IMR-90 (cell line): ENCODE data around the gene DIP2A. TPM values are rescaled to one million over a fixed set of nuclear protein-coding genes. Genes with fewer than 3 reads are reported as not detected.

Experiments
- ATAC-seq: fragments of 200-7000 bp; cut with Tn5 transposase; 2 replicates; pipeline ENCODE4 v1.9.1; 2020; ENCODE audit warnings: low read depth, mild to moderate bottlenecking, moderate library complexity
- BruUV-seq: library from RNA; stranded (reverse); fragments of 400-500 nt; replicated peaks from 2 replicates; lab custom pipeline; 2021; lab: Mats Ljungman, UMichigan
- CTCF ChIA-PET: fragments of 300-600 bp; formaldehyde crosslinking; extraction: SDS; loops from one replicate; lab custom pipeline; 2021; ENCODE audit warnings: antibody characterized with exemption; lab: Yijun Ruan, JAX
- POLR2A ChIA-PET: fragments of 300-600 bp; sonication (Branson Sonifier 250); formaldehyde crosslinking; loops from one replicate; lab custom pipeline; 2022; ENCODE audit warnings: antibody characterized with exemption; ENCODE audit not compliant: unreplicated experiment; lab: Charles Lee
- DNase-seq: peaks from one replicate; pipeline ENCODE4 v3.0.0; 2013
- H2AFZ ChIP-seq: replicated peaks from 2 replicates; pipeline ENCODE3; 2013; ENCODE audit warnings: low read length, mild to moderate bottlenecking; ENCODE audit not compliant: poor library complexity
- H2AK5ac ChIP-seq: 2 replicates; pipeline ENCODE4 v1.6.1; 2013; ENCODE audit warnings: low read depth, low read length, inconsistent platforms
- H2AK9ac ChIP-seq: replicated peaks from 2 replicates; pipeline ENCODE3; 2013; ENCODE audit warnings: mild to moderate bottlenecking, low read depth, low read length, moderate library complexity; ENCODE audit not compliant: poor library complexity
- H2BK120ac ChIP-seq: 2 replicates; pipeline ENCODE4 v1.6.1; 2013; ENCODE audit warnings: low read depth, low read length, inconsistent platforms
- H2BK15ac ChIP-seq: 3 replicates; pipeline ENCODE4 v1.6.1; 2013; ENCODE audit warnings: low read depth, low read length, inconsistent platforms
- H2BK20ac ChIP-seq: 2 replicates; pipeline ENCODE4 v1.6.1; 2013; ENCODE audit warnings: low read depth, mild to moderate bottlenecking, inconsistent platforms, low read length, moderate library complexity
- H2BK5ac ChIP-seq: 2 replicates; pipeline ENCODE4 v1.6.1; 2013; ENCODE audit warnings: mild to moderate bottlenecking, low read depth, low read length, inconsistent platforms; ENCODE audit not compliant: poor library complexity, severe bottlenecking
- H3K14ac ChIP-seq: replicated peaks from 2 replicates; pipeline ENCODE4 v1.6.1; 2013; ENCODE audit warnings: low read depth, low read length, inconsistent platforms
- H3K18ac ChIP-seq: 2 replicates; pipeline ENCODE4 v1.6.1; 2013; ENCODE audit warnings: low read depth, low read length, control low read depth
- H3K23ac ChIP-seq: 2 replicates; pipeline ENCODE4 v1.6.1; 2013; ENCODE audit warnings: low read depth, low read length, inconsistent platforms
- H3K27ac ChIP-seq: 2 replicates; pipeline ENCODE4 v1.5.1; 2013; ENCODE audit warnings: mild to moderate bottlenecking, control low read depth, low read length; ENCODE audit not compliant: insufficient read depth
- H3K27me3 ChIP-seq: 2 replicates; pipeline ENCODE4 v1.6.1; 2013; ENCODE audit warnings: low read length; ENCODE audit not compliant: control insufficient read depth, insufficient read depth
- H3K36me3 ChIP-seq: 2 replicates; pipeline ENCODE4 v1.6.1; 2013; ENCODE audit warnings: low read length, mixed read lengths; ENCODE audit not compliant: control insufficient read depth, insufficient read depth
- H3K4ac ChIP-seq: 2 replicates; pipeline ENCODE4 v1.6.1; 2013; ENCODE audit warnings: low read depth, low read length, inconsistent platforms
- H3K4me1 ChIP-seq: 2 replicates; pipeline ENCODE4 v1.6.1; 2013; ENCODE audit warnings: low read length, mixed read lengths; ENCODE audit not compliant: control insufficient read depth, insufficient read depth
- H3K4me2 ChIP-seq: 2 replicates; pipeline ENCODE4 v1.6.1; 2013; ENCODE audit warnings: low read depth, mild to moderate bottlenecking, control low read depth, low read length, moderate library complexity
- H3K4me3 ChIP-seq: 2 replicates; pipeline ENCODE4 v1.5.1; 2013; ENCODE audit warnings: low read depth, mild to moderate bottlenecking, control low read depth, low read length, moderate library complexity; ENCODE audit not compliant: insufficient read depth
- H3K56ac ChIP-seq: 2 replicates; pipeline ENCODE4 v1.6.1; 2013; ENCODE audit warnings: low read length, inconsistent platforms; ENCODE audit not compliant: insufficient read depth; ENCODE audit errors: extremely low read depth
- H3K79me1 ChIP-seq, 2 experiments: 2 replicates each; pipeline ENCODE4 v1.6.1; 2013; ENCODE audit warnings: low read length in 2 of 2, inconsistent platforms in 1 of 2, low read depth in 1 of 2
- H3K9ac ChIP-seq: 2 replicates; pipeline ENCODE4 v1.6.1; 2013; ENCODE audit warnings: low read depth, low read length, control low read depth
- H3K9me1 ChIP-seq: 2 replicates; pipeline ENCODE4 v1.6.1; 2013; ENCODE audit warnings: low read length, inconsistent platforms; ENCODE audit not compliant: insufficient read depth
- H3K9me3 ChIP-seq: 2 replicates; pipeline ENCODE4 v1.6.1; 2013; ENCODE audit warnings: low read length; ENCODE audit not compliant: control insufficient read depth, insufficient read depth
- H4K20me1 ChIP-seq: 2 replicates; pipeline ENCODE4 v1.6.1; 2013; ENCODE audit warnings: low read length, inconsistent platforms; ENCODE audit not compliant: insufficient read depth
- H4K5ac ChIP-seq: 2 replicates; pipeline ENCODE4 v1.6.1; 2013; ENCODE audit warnings: mild to moderate bottlenecking, low read depth, low read length, control low read depth
- H4K8ac ChIP-seq, 2 experiments: 2 replicates each; pipeline ENCODE4 v1.6.1; 2013; ENCODE audit warnings: low read depth in 2 of 2, low read length in 2 of 2, control low read depth in 1 of 2, inconsistent platforms in 1 of 2
- H4K91ac ChIP-seq: 2 replicates; pipeline ENCODE4 v1.6.1; 2013; ENCODE audit warnings: low read depth, low read length, inconsistent platforms; ENCODE audit not compliant: insufficient read depth
- CHD1 ChIP-seq: IDR thresholded peaks from 2 replicates; pipeline ENCODE4 v1.6.1; 2012; ENCODE audit warnings: low read depth, low read length, improper control_type of control experiment
- MAZ ChIP-seq: IDR thresholded peaks from 2 replicates; pipeline ENCODE4 v1.6.1; 2012; ENCODE audit warnings: low read depth, mild to moderate bottlenecking, low read length, improper control_type of control experiment, moderate library complexity, borderline replicate concordance
- MXI1 ChIP-seq: IDR thresholded peaks from 2 replicates; pipeline ENCODE4 v1.6.1; 2012; ENCODE audit warnings: low read depth, mild to moderate bottlenecking, low read length, moderate library complexity, borderline replicate concordance
- POLR2A ChIP-seq: IDR thresholded peaks from 2 replicates; pipeline ENCODE4 v1.6.1; 2012; ENCODE audit warnings: mild to moderate bottlenecking, low read depth, low read length
- RAD21 ChIP-seq: IDR thresholded peaks from 2 replicates; pipeline ENCODE4 v1.6.1; 2012; ENCODE audit warnings: low read length, improper control_type of control experiment
- RCOR1 ChIP-seq: IDR thresholded peaks from 2 replicates; pipeline ENCODE4 v1.6.1; 2012; ENCODE audit warnings: mild to moderate bottlenecking, low read length, improper control_type of control experiment; ENCODE audit not compliant: insufficient replicate concordance
- SMC3 ChIP-seq: fragments of 150-350 bp; IDR thresholded peaks from 2 replicates; pipeline ENCODE4 v1.6.1; 2016; ENCODE audit warnings: low read depth, mild to moderate bottlenecking, antibody characterized with exemption, low read length, moderate library complexity
- WGBS, 2 experiments: methylation state at CpG; one replicate each; pipeline versions ENCODE4 v1.1.5 to v1.1.7; 2013; ENCODE audit warnings: missing lambda C conversion rate in 2 of 2; ENCODE audit not compliant: insufficient read length in 1 of 2; ENCODE audit errors: extremely low coverage in 2 of 2; 5-methylcytosine and 5-hydroxymethylcytosine counted together
- dilution Hi-C: fragments of 300-500 bp; cut with HindIII; formaldehyde crosslinking; loops from one replicate; pipeline ENCODE4 v1.14.3; 2018; ENCODE audit warnings: low sequenced_read_pairs; ENCODE audit not compliant: unreplicated experiment
- in situ Hi-C: fragments of 300-500 bp; cut with MboI; formaldehyde crosslinking; loops from 3 replicates; pipeline ENCODE4 v1.14.3; 2019; ENCODE audit warnings: low sequenced_read_pairs, inconsistent platforms, mixed read lengths
- intact Hi-C: fragments of 100-400 bp; cut with micrococcal nuclease; formaldehyde crosslinking; loops from 2 replicates; pipeline ENCODE4 v1.10.0; 2022
- polyA plus RNA-seq, 3 experiments: library from polyadenylated mRNA; depleted of rRNA; stranded (reverse); fragments of >200 nt; gene quantifications; 2 replicates each; pipeline ENCODE4 v1.2.3, GENCODE V29; 2012; ENCODE audit warnings: low replicate concordance in 1 of 3
- total RNA-seq: library from RNA; depleted of rRNA; stranded (reverse); fragments of >200 nt; gene quantifications from 2 replicates; pipeline ENCODE4 v1.2.3, GENCODE V29; 2012
- TF ChIP-seq, protein P1 (sequence below): fragments of 150-350 bp; IDR thresholded peaks from 2 replicates; pipeline ENCODE4 v1.6.1; 2017; ENCODE audit warnings: mild to moderate bottlenecking, antibody characterized with exemption, low read length, low read depth
- TF ChIP-seq, protein P2 (sequence below): conservative IDR thresholded peaks from 2 replicates; pipeline ENCODE4 v1.5.1; 2012; ENCODE audit warnings: mild to moderate bottlenecking, low read depth, low read length, improper control_type of control experiment

Gene DIP2A
- total and polyA plus RNA-seq, 2 of the 4 experiments (the other 2 are of a cell fraction), result 17.9 to 24.3 TPM

- ATAC-seq (peak; percentile 69), DNase-seq (no peak)
- Histone ChIP-seq H3K9ac (no peak overlapping the region), H4K20me1 (peaks cover 27% of the 10 kb centered on the region), H2BK5ac (no peak overlapping the region), H4K5ac (no peak overlapping the region), H3K27me3 (no peaks in the 10 kb centered on the region), H2BK120ac (no peak overlapping the region), H2AK9ac (no peak overlapping the region), H3K4ac (no peak overlapping the region), H3K56ac (no peak overlapping the region), H3K79me1 (peaks cover 43 to 65% of the 10 kb centered on the region in 2 experiments), H3K14ac (no peak overlapping the region), H3K27ac (no peak overlapping the region), H3K4me1 (peaks cover 4% of the 10 kb centered on the region; the same call in 1 of the 2 replicates), H2BK20ac (no peak overlapping the region), H2BK15ac (no peak overlapping the region), H3K9me1 (peaks cover 9% of the 10 kb centered on the region), H4K8ac (no peak overlapping the region), H3K18ac (no peak overlapping the region), H2AK5ac (no peak overlapping the region), H3K9me3 (no peaks in the 10 kb centered on the region), H2AFZ (no peak overlapping the region), H3K4me3 (no peak overlapping the region), H3K36me3 (no peaks in the 10 kb centered on the region), H3K23ac (no peak overlapping the region), H4K91ac (no peak overlapping the region), H3K4me2 (no peak overlapping the region)
- no CpG with 5 or more reads among the region's 1 CpG for WGBS, 2 experiments
- dilution Hi-C loops, result no loop called here
- TF ChIP-seq CHD1, result no peak
- no peak for TF ChIP-seq MAZ
- TF ChIP-seq, protein P1, sequence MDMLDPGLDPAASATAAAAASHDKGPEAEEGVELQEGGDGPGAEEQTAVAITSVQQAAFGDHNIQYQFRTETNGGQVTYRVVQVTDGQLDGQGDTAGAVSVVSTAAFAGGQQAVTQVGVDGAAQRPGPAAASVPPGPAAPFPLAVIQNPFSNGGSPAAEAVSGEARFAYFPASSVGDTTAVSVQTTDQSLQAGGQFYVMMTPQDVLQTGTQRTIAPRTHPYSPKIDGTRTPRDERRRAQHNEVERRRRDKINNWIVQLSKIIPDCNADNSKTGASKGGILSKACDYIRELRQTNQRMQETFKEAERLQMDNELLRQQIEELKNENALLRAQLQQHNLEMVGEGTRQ, result no peak
- no peak for TF ChIP-seq RAD21
- TF ChIP-seq, protein P2, sequence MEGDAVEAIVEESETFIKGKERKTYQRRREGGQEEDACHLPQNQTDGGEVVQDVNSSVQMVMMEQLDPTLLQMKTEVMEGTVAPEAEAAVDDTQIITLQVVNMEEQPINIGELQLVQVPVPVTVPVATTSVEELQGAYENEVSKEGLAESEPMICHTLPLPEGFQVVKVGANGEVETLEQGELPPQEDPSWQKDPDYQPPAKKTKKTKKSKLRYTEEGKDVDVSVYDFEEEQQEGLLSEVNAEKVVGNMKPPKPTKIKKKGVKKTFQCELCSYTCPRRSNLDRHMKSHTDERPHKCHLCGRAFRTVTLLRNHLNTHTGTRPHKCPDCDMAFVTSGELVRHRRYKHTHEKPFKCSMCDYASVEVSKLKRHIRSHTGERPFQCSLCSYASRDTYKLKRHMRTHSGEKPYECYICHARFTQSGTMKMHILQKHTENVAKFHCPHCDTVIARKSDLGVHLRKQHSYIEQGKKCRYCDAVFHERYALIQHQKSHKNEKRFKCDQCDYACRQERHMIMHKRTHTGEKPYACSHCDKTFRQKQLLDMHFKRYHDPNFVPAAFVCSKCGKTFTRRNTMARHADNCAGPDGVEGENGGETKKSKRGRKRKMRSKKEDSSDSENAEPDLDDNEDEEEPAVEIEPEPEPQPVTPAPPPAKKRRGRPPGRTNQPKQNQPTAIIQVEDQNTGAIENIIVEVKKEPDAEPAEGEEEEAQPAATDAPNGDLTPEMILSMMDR, result no peak
- no peak for TF ChIP-seq RCOR1
- TF ChIP-seq POLR2A, result no peak
- TF ChIP-seq MXI1, result no peak
- TF ChIP-seq SMC3, result no peak
- ChIA-PET POLR2A (no interaction called here), CTCF (no interaction called here)
- in situ Hi-C loops, result no loop called here
- BruUV-seq, result no TSS peak
- intact Hi-C loops, result no loop called here
Observed at GRCh38 chr21:46475296-46475695, 16.6 kb downstream of the DIP2A start.
